ENCODE measurements around the gene TSPAN3.

Gene TSPAN3

GRCh38 chr15:77010857-77011256 is 60.1 kb downstream of the TSPAN3 start:
- Histone ChIP-seq H3K36me3 (replicated peaks) (no peaks in the 10 kb centered on the region), H3K27me3 (replicated peaks) (no peaks in the 10 kb centered on the region), H3K4me3 (ENCODE audit: low read depth, low read length) (no peak overlapping the region), H3K27ac (no peak overlapping the region)
- in situ Hi-C loops (cut with HindIII; ENCODE audit: low pct_ligation_motif_present, low sequenced_read_pairs): no loop called here
- TF ChIP-seq CTCF (IDR thresholded peaks at IDR 0.05; ENCODE audit: low read depth, low read length, missing control alignments): no peak
- no peak for DNase-seq

GRCh38 chr15:77010312-77010686 is 60.6 kb downstream of the TSPAN3 start:
- Histone ChIP-seq H3K27me3 (replicated peaks) (no peaks in the 10 kb centered on the region), H3K36me3 (replicated peaks) (no peaks in the 10 kb centered on the region), H3K4me3 (ENCODE audit: low read depth, low read length) (no peak overlapping the region), H3K27ac (no peak overlapping the region)
- DNase-seq: no peak
- no peak for TF ChIP-seq CTCF (IDR thresholded peaks at IDR 0.05; ENCODE audit: low read depth, low read length, missing control alignments)
- in situ Hi-C loops (cut with HindIII; ENCODE audit: low pct_ligation_motif_present, low sequenced_read_pairs): no loop called here

- Histone ChIP-seq H3K4me3 (ENCODE audit: low read depth, low read length) (no peak overlapping the region), H3K27ac (no peak overlapping the region), H3K36me3 (replicated peaks) (no peaks in the 10 kb centered on the region), H3K27me3 (replicated peaks) (no peaks in the 10 kb centered on the region)
- DNase-seq: no peak
- no peak for TF ChIP-seq CTCF (IDR thresholded peaks at IDR 0.05; ENCODE audit: low read depth, low read length, missing control alignments)
- in situ Hi-C loops (cut with HindIII; ENCODE audit: low pct_ligation_motif_present, low sequenced_read_pairs): no loop called here
Measured at GRCh38 chr15:77009646-77010311, 61.1 kb downstream of the TSPAN3 start.

GRCh38 chr15:77009176-77009575 is 61.7 kb downstream of the TSPAN3 start:
- in situ Hi-C loops (cut with HindIII; ENCODE audit: low pct_ligation_motif_present, low sequenced_read_pairs): no loop called here
- no peak for DNase-seq
- H3K4me3 ChIP-seq (ENCODE audit: low read depth, low read length): no peak overlapping the region
- no peak for TF ChIP-seq CTCF (IDR thresholded peaks at IDR 0.05; ENCODE audit: low read depth, low read length, missing control alignments)
- H3K27me3 ChIP-seq (replicated peaks): no peaks in the 10 kb centered on the region
- H3K36me3 ChIP-seq (replicated peaks): no peaks in the 10 kb centered on the region
- H3K27ac ChIP-seq: no peak overlapping the region

GRCh38 chr15:77004189-77004588 is 66.7 kb downstream of the TSPAN3 start:
- Histone ChIP-seq H3K4me3 (ENCODE audit: low read depth, low read length) (no peak overlapping the region), H3K36me3 (replicated peaks) (no peaks in the 10 kb centered on the region), H3K27ac (no peak overlapping the region), H3K27me3 (replicated peaks) (no peaks in the 10 kb centered on the region)
- in situ Hi-C loops (cut with HindIII; ENCODE audit: low pct_ligation_motif_present, low sequenced_read_pairs): no loop called here
- TF ChIP-seq CTCF (IDR thresholded peaks at IDR 0.05; ENCODE audit: low read depth, low read length, missing control alignments): no peak
- no peak for DNase-seq
